Measurements from ENCODE around the gene RHD. TPM values are rescaled to one million over a fixed set of nuclear protein-coding genes. Genes with fewer than 3 reads are reported as not detected.
A peak's percentile ranks its signal among the peaks of the same experiment; 100 is the strongest.
"Not testable (repeated sequence)": the region's sequence is repeated elsewhere in the genome, so short reads cannot be mapped to it uniquely, and the experiment has no call there.

RHD gene
- not detected for polyA plus RNA-seq (2013, experiment 1 of 2)
- not detected for polyA plus RNA-seq (2013, experiment 2 of 2)

GRCh38 chr1:25272238-25272637 lies at the start of gene RHD:
TSS of gene RHD (plus strand) at chr1:25272509. CDS start at chr1:25272548, 39 bp downstream.
- WGBS, 2 experiments (ENCODE audit: insufficient coverage in 2 of 2): no CpG with 5 or more reads among the region's 8 CpGs
- not testable (repeated sequence) for H3K27ac ChIP-seq (ENCODE audit: low read depth, low read length, severe bottlenecking); H3K4me3 ChIP-seq (ENCODE audit: extremely low read depth, insufficient read depth, low read length, poor library complexity, severe bottlenecking)

GRCh38 chr1:25222606-25223005 lies 49.7 kb upstream of the RHD start:
- no peaks in the 10 kb centered on the region for H3K4me1 ChIP-seq (ENCODE audit: control insufficient read depth, insufficient read depth, low read length, poor library complexity, severe bottlenecking)
- WGBS, 2 experiments (ENCODE audit: insufficient coverage in 2 of 2): 94 to 98% methylated on average over 3 of the region's 4 CpGs
- H3K9me3 ChIP-seq (ENCODE audit: control insufficient read depth, low read length): no peaks in the 10 kb centered on the region
- peaks cover 60% of the 10 kb centered on the region for H3K36me3 ChIP-seq (ENCODE audit: control insufficient read depth, insufficient read depth, low read length)
- H3K27ac ChIP-seq (ENCODE audit: low read depth, low read length, severe bottlenecking): no peak overlapping the region
- H3K4me3 ChIP-seq (ENCODE audit: extremely low read depth, insufficient read depth, low read length, poor library complexity, severe bottlenecking): no peak overlapping the region

More at GRCh38 chr1:25272238-25272637, at the start of gene RHD:
- not testable (repeated sequence) for H3K36me3 ChIP-seq (ENCODE audit: control insufficient read depth, insufficient read depth, low read length); H3K9me3 ChIP-seq (ENCODE audit: control insufficient read depth, low read length); H3K4me1 ChIP-seq (ENCODE audit: control insufficient read depth, insufficient read depth, low read length, poor library complexity, severe bottlenecking)

GRCh38 chr1:25223471-25223870 lies 48.8 kb upstream of the RHD start:
- H3K4me1 ChIP-seq (ENCODE audit: control insufficient read depth, insufficient read depth, low read length, poor library complexity, severe bottlenecking): no peaks in the 10 kb centered on the region
- H3K27ac ChIP-seq (ENCODE audit: low read depth, low read length, severe bottlenecking): no peak overlapping the region
- 100% methylated on average over 1 to 2 of the region's 3 CpGs for WGBS, 2 experiments (ENCODE audit: insufficient coverage in 2 of 2)
- peaks cover 67% of the 10 kb centered on the region for H3K36me3 ChIP-seq (ENCODE audit: control insufficient read depth, insufficient read depth, low read length)
- no peaks in the 10 kb centered on the region for H3K9me3 ChIP-seq (ENCODE audit: control insufficient read depth, low read length)
- H3K4me3 ChIP-seq (ENCODE audit: extremely low read depth, insufficient read depth, low read length, poor library complexity, severe bottlenecking): no peak overlapping the region

GRCh38 chr1:25232027-25232865 lies 40.1 kb upstream of the RHD start, which contains the start of gene SYF2:
TSS of gene SYF2 (minus strand) at chr1:25232502. CDS start at chr1:25232467, 35 bp downstream.
- WGBS, 2 experiments (ENCODE audit: insufficient coverage in 2 of 2): 1% methylated on average over 40 to 49 of the region's 54 CpGs
- H3K9me3 ChIP-seq (ENCODE audit: control insufficient read depth, low read length): no peaks in the 10 kb centered on the region
- H3K27ac ChIP-seq (ENCODE audit: low read depth, low read length, severe bottlenecking): peak within 1 kb of the TSS; percentile 89
- H3K4me3 ChIP-seq (ENCODE audit: extremely low read depth, insufficient read depth, low read length, poor library complexity, severe bottlenecking): peak within 1 kb of the TSS; percentile 90
- peaks cover 48% of the 10 kb centered on the region for H3K36me3 ChIP-seq (ENCODE audit: control insufficient read depth, insufficient read depth, low read length)
- H3K4me1 ChIP-seq (ENCODE audit: control insufficient read depth, insufficient read depth, low read length, poor library complexity, severe bottlenecking): no peaks in the 10 kb centered on the region

- H3K27ac ChIP-seq (ENCODE audit: low read depth, low read length, severe bottlenecking): peak overlapping the region; percentile 89
- peak overlapping the region; percentile 90 for H3K4me3 ChIP-seq (ENCODE audit: extremely low read depth, insufficient read depth, low read length, poor library complexity, severe bottlenecking)
- H3K36me3 ChIP-seq (ENCODE audit: control insufficient read depth, insufficient read depth, low read length): peaks cover 39% of the 10 kb centered on the region
- no peaks in the 10 kb centered on the region for H3K9me3 ChIP-seq (ENCODE audit: control insufficient read depth, low read length)
- WGBS, 2 experiments (ENCODE audit: insufficient coverage in 2 of 2): 0 to 2% methylated on average over 8 to 9 of the region's 13 CpGs
- H3K4me1 ChIP-seq (ENCODE audit: control insufficient read depth, insufficient read depth, low read length, poor library complexity, severe bottlenecking): no peaks in the 10 kb centered on the region
These were observed 39.2 kb upstream of the RHD start for GRCh38 chr1:25232866-25233784.

GRCh38 chr1:25235411-25235810 lies 36.9 kb upstream of the RHD start:
- not testable (repeated sequence) for H3K4me1 ChIP-seq (ENCODE audit: control insufficient read depth, insufficient read depth, low read length, poor library complexity, severe bottlenecking); H3K27ac ChIP-seq (ENCODE audit: low read depth, low read length, severe bottlenecking); H3K9me3 ChIP-seq (ENCODE audit: control insufficient read depth, low read length); H3K4me3 ChIP-seq (ENCODE audit: extremely low read depth, insufficient read depth, low read length, poor library complexity, severe bottlenecking)
- peaks cover 26% of the 10 kb centered on the region for H3K36me3 ChIP-seq (ENCODE audit: control insufficient read depth, insufficient read depth, low read length)
- WGBS, 2 experiments (ENCODE audit: insufficient coverage in 2 of 2): 95 to 98% methylated on average over 7 to 8 of the region's 10 CpGs

GRCh38 chr1:25236261-25236660 lies 36.0 kb upstream of the RHD start:
- WGBS, 2 experiments (ENCODE audit: insufficient coverage in 2 of 2): 86 to 100% methylated on average over 3 to 5 of the region's 7 CpGs
- peaks cover 23% of the 10 kb centered on the region for H3K36me3 ChIP-seq (ENCODE audit: control insufficient read depth, insufficient read depth, low read length)
- H3K4me3 ChIP-seq (ENCODE audit: extremely low read depth, insufficient read depth, low read length, poor library complexity, severe bottlenecking); H3K9me3 ChIP-seq (ENCODE audit: control insufficient read depth, low read length); H3K27ac ChIP-seq (ENCODE audit: low read depth, low read length, severe bottlenecking); H3K4me1 ChIP-seq (ENCODE audit: control insufficient read depth, insufficient read depth, low read length, poor library complexity, severe bottlenecking): not testable (repeated sequence)

GRCh38 chr1:25238046-25238445 lies 34.3 kb upstream of the RHD start:
- Histone ChIP-seq H3K9me3 (ENCODE audit: control insufficient read depth, low read length) (no peaks in the 10 kb centered on the region), H3K27ac (ENCODE audit: low read depth, low read length, severe bottlenecking) (no peak overlapping the region), H3K4me3 (ENCODE audit: extremely low read depth, insufficient read depth, low read length, poor library complexity, severe bottlenecking) (no peak overlapping the region), H3K4me1 (ENCODE audit: control insufficient read depth, insufficient read depth, low read length, poor library complexity, severe bottlenecking) (peaks cover 10% of the 10 kb centered on the region), H3K36me3 (ENCODE audit: control insufficient read depth, insufficient read depth, low read length) (peaks cover 39% of the 10 kb centered on the region)
- WGBS, 2 experiments (ENCODE audit: insufficient coverage in 2 of 2): 94 to 97% methylated on average over 7 to 9 of the region's 11 CpGs

GRCh38 chr1:25239681-25240541 lies 32.4 kb upstream of the RHD start:
- peaks cover 14% of the 10 kb centered on the region for H3K4me1 ChIP-seq (ENCODE audit: control insufficient read depth, insufficient read depth, low read length, poor library complexity, severe bottlenecking)
- peak overlapping the region; percentile 33 for H3K4me3 ChIP-seq (ENCODE audit: extremely low read depth, insufficient read depth, low read length, poor library complexity, severe bottlenecking)
- peaks cover 45% of the 10 kb centered on the region for H3K36me3 ChIP-seq (ENCODE audit: control insufficient read depth, insufficient read depth, low read length)
- H3K27ac ChIP-seq (ENCODE audit: low read depth, low read length, severe bottlenecking): peak overlapping the region; percentile 71
- 28 to 35% methylated on average over 17 to 31 of the region's 41 CpGs for WGBS, 2 experiments (ENCODE audit: insufficient coverage in 2 of 2)
- no peaks in the 10 kb centered on the region for H3K9me3 ChIP-seq (ENCODE audit: control insufficient read depth, low read length)

GRCh38 chr1:25243907-25244306 lies 28.4 kb upstream of the RHD start:
- H3K4me3 ChIP-seq (ENCODE audit: extremely low read depth, insufficient read depth, low read length, poor library complexity, severe bottlenecking): no peak overlapping the region
- H3K36me3 ChIP-seq (ENCODE audit: control insufficient read depth, insufficient read depth, low read length): peaks cover 60% of the 10 kb centered on the region
- WGBS, 2 experiments (ENCODE audit: insufficient coverage in 2 of 2): 98 to 100% methylated on average over 3 to 5 of the region's 6 CpGs

More at GRCh38 chr1:25243907-25244306, 28.4 kb upstream of the RHD start:
- H3K4me1 ChIP-seq (ENCODE audit: control insufficient read depth, insufficient read depth, low read length, poor library complexity, severe bottlenecking): peaks cover 21% of the 10 kb centered on the region
- H3K9me3 ChIP-seq (ENCODE audit: control insufficient read depth, low read length): no peaks in the 10 kb centered on the region
- no peak overlapping the region for H3K27ac ChIP-seq (ENCODE audit: low read depth, low read length, severe bottlenecking)
